HL-60 (cell line): ENCODE data around the gene PRSS33.

ENCODE experiments used
- DNase-seq, 2 experiments: peaks; one replicate each; pipeline ENCODE4 v3.0.0-alpha.2; 2010 to 2020; ENCODE audit warnings: low read depth in 1 of 2, low spot score in 1 of 2
- H3K27ac ChIP-seq: fragments of 250-450 bp; sonication (Bioruptor Pico); replicated peaks from 2 replicates; pipeline ENCODE4 v1.5.1; 2020; ENCODE audit warnings: mild to moderate bottlenecking, moderate library complexity
- H3K27me3 ChIP-seq: fragments of 250-450 bp; sonication (Bioruptor Pico); 2 replicates; pipeline ENCODE4 v1.5.1; 2021; ENCODE audit warnings: mild to moderate bottlenecking, moderate library complexity; ENCODE audit not compliant: insufficient read depth, poor library complexity, severe bottlenecking
- H3K4me3 ChIP-seq: replicated peaks from 2 replicates; pipeline ENCODE4 v1.5.1; 2011; ENCODE audit warnings: mild to moderate bottlenecking, control low read depth, low read length; ENCODE audit not compliant: insufficient read depth
- CTCF ChIP-seq: IDR thresholded peaks from one replicate; pipeline ENCODE4 v1.5.1; 2011; ENCODE audit warnings: low read length, control low read depth, inconsistent platforms; ENCODE audit not compliant: insufficient read depth
- GABPA ChIP-seq: IDR thresholded peaks from 2 replicates; pipeline ENCODE4 v1.6.1; 2012; ENCODE audit warnings: low read depth
- POLR2AphosphoS5 ChIP-seq: IDR thresholded peaks from 2 replicates; pipeline ENCODE4 v1.6.1; 2012; ENCODE audit warnings: low read depth
- REST ChIP-seq: IDR thresholded peaks from 2 replicates; pipeline ENCODE4 v1.6.1; 2012; ENCODE audit warnings: low read depth; ENCODE audit not compliant: insufficient replicate concordance
- SPI1 ChIP-seq: IDR thresholded peaks from 2 replicates; pipeline ENCODE4 v1.6.1; 2012; ENCODE audit warnings: low read depth, mild to moderate bottlenecking, borderline replicate concordance

Gene PRSS33

GRCh38 chr16:2804728-2805127 is 17.4 kb upstream of the PRSS33 start:
- Histone ChIP-seq H3K27me3 (no peaks in the 10 kb centered on the region), H3K4me3 (no peak overlapping the region), H3K27ac (no peak overlapping the region)
- no peak for TF ChIP-seq POLR2AphosphoS5
- no peak for DNase-seq

- Histone ChIP-seq H3K4me3 (no peak overlapping the region), H3K27ac (no peak overlapping the region), H3K27me3 (no peaks in the 10 kb centered on the region)
- TF ChIP-seq REST (no peak), SPI1 (no peak)
- DNase-seq, result no peak
Measured at GRCh38 chr16:2803545-2804195, 16.3 kb upstream of the PRSS33 start.

- TF ChIP-seq POLR2AphosphoS5 (no peak), CTCF (no peak), GABPA (no peak), REST (no peak), SPI1 (no peak)
- H3K4me3 ChIP-seq, result no peak overlapping the region
- H3K27me3 ChIP-seq, result no peaks in the 10 kb centered on the region
- DNase-seq, result peak in 1 of 2 experiments; percentile 34
- H3K27ac ChIP-seq, result no peak overlapping the region
Measured at GRCh38 chr16:2799859-2800226, 12.5 kb upstream of the PRSS33 start.

GRCh38 chr16:2799205-2799858 is 12.0 kb upstream of the PRSS33 start:
- Histone ChIP-seq H3K27me3 (no peaks in the 10 kb centered on the region), H3K4me3 (no peak overlapping the region), H3K27ac (no peak overlapping the region)
- TF ChIP-seq SPI1 (no peak), CTCF (no peak), REST (no peak), POLR2AphosphoS5 (no peak), GABPA (no peak)
- no peak for DNase-seq
